Keratinocyte (primary cell): ENCODE measurements around the gene FBXL17. TPM values are rescaled to one million over a fixed set of nuclear protein-coding genes. Genes with fewer than 3 reads are reported as not detected.

Experiments
- DNase-seq: peaks from one replicate; pipeline ENCODE4 v3.0.0-alpha.2; 2011; ENCODE audit warnings: low read depth, missing footprints, low spot score
- FAIRE-seq: peaks from 2 replicates; lab custom pipeline; 2011; peaks lifted over from hg19 to GRCh38; lab: Jason Lieb, UNC
- H2AFZ ChIP-seq: 2 replicates; pipeline ENCODE4 v1.6.0; 2012; ENCODE audit warnings: low read length, control low read depth, inconsistent platforms; ENCODE audit not compliant: control insufficient read depth
- H3K27ac ChIP-seq: 2 replicates; pipeline ENCODE4 v1.5.1; 2011; ENCODE audit warnings: low read length; ENCODE audit not compliant: control insufficient read depth, insufficient read depth
- H3K27me3 ChIP-seq: 3 replicates; pipeline ENCODE4 v1.6.0; 2011; ENCODE audit warnings: low read length; ENCODE audit not compliant: control insufficient read depth, insufficient read depth; ENCODE audit errors: extremely low read depth
- H3K36me3 ChIP-seq, 2 experiments: 2 replicates in 1 of 2; 3 replicates in 1 of 2; pipeline ENCODE4 v1.5.1; 2011; ENCODE audit warnings: low read length in 2 of 2, mild to moderate bottlenecking in 1 of 2; ENCODE audit not compliant: control insufficient read depth in 2 of 2, insufficient read depth in 2 of 2; ENCODE audit errors: extremely low read depth in 1 of 2
- H3K4me1 ChIP-seq: 3 replicates; pipeline ENCODE4 v1.5.1; 2011; ENCODE audit warnings: low read length; ENCODE audit not compliant: control insufficient read depth, insufficient read depth; ENCODE audit errors: extremely low read depth
- H3K4me2 ChIP-seq: 3 replicates; pipeline ENCODE4 v1.6.0; 2011; ENCODE audit warnings: low read depth, low read length; ENCODE audit not compliant: control insufficient read depth, insufficient read depth; ENCODE audit errors: extremely low read depth
- H3K4me3 ChIP-seq, 3 experiments: fragments of 200-600 bp in 1 of 3; sonication (generic) in 1 of 3; 2 replicates in 2 of 3; 3 replicates in 1 of 3; pipeline ENCODE4 v1.5.1; 2011 to 2016; ENCODE audit warnings: low read length in 3 of 3, mild to moderate bottlenecking in 3 of 3, control low read depth in 2 of 3, inconsistent platforms in 1 of 3, low read depth in 1 of 3, mixed read lengths in 1 of 3, mixed run types in 1 of 3, moderate library complexity in 1 of 3; ENCODE audit not compliant: control insufficient read depth in 2 of 3, insufficient read depth in 2 of 3; ENCODE audit errors: extremely low read depth in 1 of 3
- H3K79me2 ChIP-seq: 2 replicates; pipeline ENCODE4 v1.6.0; 2012; ENCODE audit warnings: low read length; ENCODE audit not compliant: control insufficient read depth, insufficient read depth
- H3K9ac ChIP-seq: 3 replicates; pipeline ENCODE4 v1.6.0; 2011; ENCODE audit warnings: low read length; ENCODE audit not compliant: control insufficient read depth, insufficient read depth; ENCODE audit errors: extremely low read depth
- H3K9me1 ChIP-seq: 3 replicates; pipeline ENCODE4 v1.6.0; 2011; ENCODE audit warnings: low read length; ENCODE audit not compliant: control insufficient read depth, insufficient read depth; ENCODE audit errors: extremely low read depth
- H3K9me3 ChIP-seq: 2 replicates; pipeline ENCODE4 v1.5.1; 2012; ENCODE audit warnings: low read depth, low read length; ENCODE audit not compliant: control insufficient read depth
- H4K20me1 ChIP-seq: 3 replicates; pipeline ENCODE4 v1.6.0; 2011; ENCODE audit warnings: low read length; ENCODE audit not compliant: control insufficient read depth, insufficient read depth; ENCODE audit errors: extremely low read depth
- EZH2 ChIP-seq: IDR thresholded peaks from one replicate; pipeline ENCODE4 v1.6.1; 2012; ENCODE audit warnings: inconsistent platforms, mild to moderate bottlenecking, low read length, moderate library complexity
- dilution Hi-C: fragments of 300-500 bp; cut with MboI; formaldehyde crosslinking; loops from one replicate; pipeline ENCODE4 v1.7.0; 2020; ENCODE audit warnings: low sequenced_read_pairs; ENCODE audit not compliant: extremely low pct_ligation_motif_present
- polyA plus RNA-seq, 5 experiments: library from polyadenylated mRNA; depleted of rRNA in 3 of 5; stranded (reverse) in 3 of 5; stranded (forward) in 1 of 5; unstranded in 1 of 5; fragments of >200 nt; gene quantifications; 1 replicate in 1 of 5; 2 replicates in 3 of 5; 3 replicates in 1 of 5; pipeline versions ENCODE4 v1.2.1 to v1.2.3, GENCODE V29; 2011 to 2012; ENCODE audit warnings: missing spikeins in 2 of 5, low read depth in 1 of 5, low replicate concordance in 1 of 5
- TF ChIP-seq, protein P1 (sequence below), 3 experiments: IDR thresholded peaks in 1 of 3; conservative IDR thresholded peaks in 1 of 3; optimal IDR thresholded peaks in 1 of 3; 2 replicates in 2 of 3; 3 replicates in 1 of 3; pipeline versions ENCODE3 to v1.5.1; 2011; ENCODE audit warnings: low read length in 3 of 3, mild to moderate bottlenecking in 3 of 3, moderate library complexity in 2 of 3, control low read depth in 1 of 3, inconsistent platforms in 1 of 3; ENCODE audit not compliant: insufficient read depth in 2 of 3; ENCODE audit errors: extremely low read depth in 1 of 3

FBXL17 gene
- polyA plus RNA-seq, 1 donor (not counting 4 experiments of a cell fraction or from before 2014, with no cell fraction given), result 5.7 TPM

DNA sequence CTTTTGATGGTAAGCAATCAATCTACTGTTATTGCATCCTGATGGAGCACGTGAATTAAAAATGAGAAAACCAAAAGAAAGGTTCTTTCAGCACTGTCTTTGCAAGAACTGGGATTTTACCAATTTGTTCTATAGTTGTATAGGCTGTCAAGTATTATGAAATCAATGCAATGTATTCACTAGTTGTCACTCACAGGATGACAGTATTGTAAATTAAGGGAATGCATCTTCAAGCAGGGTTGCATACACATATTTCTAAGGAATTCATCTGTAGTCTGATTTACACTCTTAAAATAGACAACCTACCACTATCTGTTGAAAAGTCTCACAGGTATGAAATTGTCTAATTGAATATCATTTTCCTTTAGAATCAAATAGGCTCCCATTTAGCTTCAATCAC, 252.8 kb downstream of the FBXL17 start:
- no peaks in the 10 kb centered on the region for H3K4me1 ChIP-seq
- FAIRE-seq (no peak), DNase-seq (no peak)
- no peak for TF ChIP-seq EZH2
- TF ChIP-seq, protein P1, sequence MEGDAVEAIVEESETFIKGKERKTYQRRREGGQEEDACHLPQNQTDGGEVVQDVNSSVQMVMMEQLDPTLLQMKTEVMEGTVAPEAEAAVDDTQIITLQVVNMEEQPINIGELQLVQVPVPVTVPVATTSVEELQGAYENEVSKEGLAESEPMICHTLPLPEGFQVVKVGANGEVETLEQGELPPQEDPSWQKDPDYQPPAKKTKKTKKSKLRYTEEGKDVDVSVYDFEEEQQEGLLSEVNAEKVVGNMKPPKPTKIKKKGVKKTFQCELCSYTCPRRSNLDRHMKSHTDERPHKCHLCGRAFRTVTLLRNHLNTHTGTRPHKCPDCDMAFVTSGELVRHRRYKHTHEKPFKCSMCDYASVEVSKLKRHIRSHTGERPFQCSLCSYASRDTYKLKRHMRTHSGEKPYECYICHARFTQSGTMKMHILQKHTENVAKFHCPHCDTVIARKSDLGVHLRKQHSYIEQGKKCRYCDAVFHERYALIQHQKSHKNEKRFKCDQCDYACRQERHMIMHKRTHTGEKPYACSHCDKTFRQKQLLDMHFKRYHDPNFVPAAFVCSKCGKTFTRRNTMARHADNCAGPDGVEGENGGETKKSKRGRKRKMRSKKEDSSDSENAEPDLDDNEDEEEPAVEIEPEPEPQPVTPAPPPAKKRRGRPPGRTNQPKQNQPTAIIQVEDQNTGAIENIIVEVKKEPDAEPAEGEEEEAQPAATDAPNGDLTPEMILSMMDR (optimal IDR thresholded peaks at IDR 0.05 in 1 of 3, IDR thresholded peaks at IDR 0.05 in 1 of 3, conservative IDR thresholded peaks at IDR 0.05 in 1 of 3; ENCODE audit: extremely low read depth in 1 of 3, insufficient read depth in 2 of 3, low read length in 3 of 3), result no peak
- no peaks in the 10 kb centered on the region for H3K9me1 ChIP-seq
- H3K79me2 ChIP-seq, result no peaks in the 10 kb centered on the region
- H3K9me3 ChIP-seq, result no peaks in the 10 kb centered on the region
- H3K27ac ChIP-seq, result no peak overlapping the region
- no peak overlapping the region for H3K4me2 ChIP-seq
- no peak overlapping the region for H3K9ac ChIP-seq
- dilution Hi-C loops, result no loop called here
- no peaks in the 10 kb centered on the region for H3K27me3 ChIP-seq
- H4K20me1 ChIP-seq, result no peaks in the 10 kb centered on the region
- no peak overlapping the region for H3K4me3 ChIP-seq
- H3K36me3 ChIP-seq, result no peaks in the 10 kb centered on the region
- H2AFZ ChIP-seq, result no peak overlapping the region

- Histone ChIP-seq H3K4me3 (no peak overlapping the region), H3K9me1 (no peaks in the 10 kb centered on the region), H3K36me3 (no peaks in the 10 kb centered on the region), H3K27me3 (no peaks in the 10 kb centered on the region), H2AFZ (no peak overlapping the region), H3K27ac (no peak overlapping the region), H3K9ac (no peak overlapping the region), H4K20me1 (no peaks in the 10 kb centered on the region), H3K4me1 (no peaks in the 10 kb centered on the region), H3K79me2 (no peaks in the 10 kb centered on the region), H3K9me3 (no peaks in the 10 kb centered on the region), H3K4me2 (no peak overlapping the region)
- dilution Hi-C loops, result no loop called here
- DNase-seq (no peak), FAIRE-seq (no peak)
- TF ChIP-seq, protein P1 (optimal IDR thresholded peaks at IDR 0.05 in 1 of 3, IDR thresholded peaks at IDR 0.05 in 1 of 3, conservative IDR thresholded peaks at IDR 0.05 in 1 of 3; ENCODE audit: extremely low read depth in 1 of 3, insufficient read depth in 2 of 3, low read length in 3 of 3), result no peak
- TF ChIP-seq EZH2, result no peak
Measured at GRCh38 chr5:108125771-108126511, 256.0 kb downstream of the FBXL17 start.
